Stimulated activated CD8-positive, alpha-beta memory T cell treated with anti-CD3 and anti-CD28 coated beads, Interleukin-2, amount 100 ng/mL, for 1 hour (primary cell): ENCODE measurements around the gene MYBL2.

Experiments
- DNase-seq, 2 donors: peaks; one replicate each; pipeline ENCODE4 v3.0.0-alpha.2; 2020; ENCODE audit warnings: low read depth in 2 of 2

Gene MYBL2

GRCh38 chr20:43681991-43682410 lies 15.1 kb downstream of the MYBL2 start:
- no peak for DNase-seq

DNA sequence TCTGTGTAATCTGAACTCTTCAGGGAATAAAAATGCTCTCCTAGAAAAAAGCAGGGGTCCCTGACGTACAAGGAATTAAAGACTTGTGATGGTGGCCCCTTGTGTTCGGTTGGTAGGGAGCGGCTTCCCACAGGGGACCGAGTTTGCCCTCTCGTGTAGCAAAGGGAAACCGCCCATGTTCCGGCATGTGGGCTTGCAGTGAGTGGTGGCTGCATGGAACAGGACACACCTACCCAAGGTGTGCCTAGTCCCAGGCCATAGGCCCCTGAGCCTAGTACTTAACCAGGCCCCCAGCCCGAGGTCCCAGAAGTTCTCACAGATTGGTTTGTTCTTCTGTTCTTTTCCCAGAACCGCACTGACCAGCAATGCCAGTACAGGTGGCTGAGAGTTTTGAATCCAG lies 15.5 kb downstream of the MYBL2 start:
- DNase-seq = no peak

DNA sequence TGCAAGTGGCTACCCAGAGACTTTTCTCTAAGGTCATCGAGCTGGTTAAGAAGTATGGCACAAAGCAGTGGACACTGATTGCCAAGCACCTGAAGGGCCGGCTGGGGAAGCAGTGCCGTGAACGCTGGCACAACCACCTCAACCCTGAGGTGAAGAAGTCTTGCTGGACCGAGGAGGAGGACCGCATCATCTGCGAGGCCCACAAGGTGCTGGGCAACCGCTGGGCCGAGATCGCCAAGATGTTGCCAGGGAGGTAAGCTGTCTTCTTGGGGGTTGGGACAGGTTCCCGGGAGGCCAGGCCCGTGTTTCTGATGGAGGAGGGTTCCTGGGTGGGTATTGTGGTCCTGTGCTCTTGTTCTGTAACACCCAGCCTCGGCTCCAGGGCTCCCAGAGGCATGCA lies 19.9 kb downstream of the MYBL2 start:
- DNase-seq = no peak

DNA sequence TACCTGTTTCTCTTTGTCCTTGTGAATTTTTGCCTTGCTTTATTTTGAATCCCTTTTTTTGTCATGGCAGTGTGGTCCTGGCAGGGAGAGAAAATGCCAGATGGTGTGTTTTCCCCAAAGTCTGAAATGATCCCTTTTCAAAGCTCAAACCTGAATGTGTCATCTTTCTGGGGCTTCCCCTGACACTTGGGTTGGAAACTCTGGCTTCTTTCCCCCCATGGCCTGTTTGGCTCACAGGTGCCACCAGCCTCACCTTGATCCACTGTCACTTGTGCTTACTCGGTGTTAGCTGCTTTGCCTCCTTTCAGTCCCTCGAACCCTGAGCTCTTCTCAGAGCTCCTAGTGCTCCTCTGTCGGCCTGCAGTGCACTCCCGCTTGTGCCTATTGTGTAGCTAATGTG lies 22.3 kb downstream of the MYBL2 start:
- no peak for DNase-seq

DNA sequence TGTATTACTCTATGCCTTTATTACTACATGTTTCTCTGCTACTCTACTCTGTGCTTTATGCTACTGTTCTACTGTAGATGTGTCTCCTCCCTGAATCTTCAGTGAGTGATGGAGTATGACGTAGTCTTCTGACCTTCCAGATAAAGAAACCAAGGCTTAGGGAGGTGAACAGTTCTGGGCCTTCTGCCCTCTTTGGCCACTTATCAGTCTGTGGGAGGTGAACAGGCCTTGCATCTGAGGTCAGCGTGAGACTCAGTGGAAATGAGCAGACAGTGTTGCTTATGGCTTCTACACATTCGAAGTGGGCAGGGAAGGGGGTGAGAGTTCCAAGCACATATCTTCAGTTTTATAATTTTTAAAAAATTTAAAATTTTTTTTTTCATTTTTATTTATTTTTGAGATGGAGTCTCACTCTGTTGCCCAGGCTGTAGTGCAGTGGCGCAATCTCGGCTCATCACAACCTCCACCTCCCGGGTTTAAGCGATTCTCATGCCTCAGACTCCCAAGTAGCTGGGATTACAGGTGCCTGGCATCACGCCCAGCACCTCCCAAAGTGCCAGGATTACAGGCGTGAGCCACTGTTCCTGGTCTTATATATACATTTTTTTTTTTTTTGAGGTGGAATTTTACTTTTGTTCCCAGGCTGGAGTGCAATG lies 24.2 kb downstream of the MYBL2 start:
- no peak for DNase-seq

DNA sequence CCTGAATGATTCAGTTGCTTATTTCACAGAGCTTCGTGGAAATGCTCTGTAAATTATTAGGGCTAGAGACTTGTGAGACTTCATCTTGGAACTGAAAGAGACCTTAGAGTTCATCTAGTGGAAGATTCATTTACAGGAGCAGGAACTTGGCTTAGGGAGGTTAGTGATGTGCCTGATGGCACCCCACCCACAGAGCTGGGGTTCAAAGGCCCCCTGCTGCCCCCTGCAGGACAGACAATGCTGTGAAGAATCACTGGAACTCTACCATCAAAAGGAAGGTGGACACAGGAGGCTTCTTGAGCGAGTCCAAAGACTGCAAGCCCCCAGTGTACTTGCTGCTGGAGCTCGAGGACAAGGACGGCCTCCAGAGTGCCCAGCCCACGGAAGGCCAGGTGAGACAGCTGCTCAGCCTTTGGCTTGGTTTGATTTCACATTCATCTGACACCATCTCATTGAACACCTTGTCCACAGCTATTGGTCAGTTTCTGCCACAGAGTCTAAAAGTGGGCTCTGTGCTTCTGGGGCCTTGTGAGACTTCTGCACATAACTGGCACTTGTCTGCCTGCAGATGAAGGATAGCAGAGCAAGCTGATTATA lies 25.1 kb downstream of the MYBL2 start:
- peak in 1 of 2 donors; percentile 25 for DNase-seq

- DNase-seq = no peak
Observed at GRCh38 chr20:43694763-43695162, 27.8 kb downstream of the MYBL2 start.

DNA sequence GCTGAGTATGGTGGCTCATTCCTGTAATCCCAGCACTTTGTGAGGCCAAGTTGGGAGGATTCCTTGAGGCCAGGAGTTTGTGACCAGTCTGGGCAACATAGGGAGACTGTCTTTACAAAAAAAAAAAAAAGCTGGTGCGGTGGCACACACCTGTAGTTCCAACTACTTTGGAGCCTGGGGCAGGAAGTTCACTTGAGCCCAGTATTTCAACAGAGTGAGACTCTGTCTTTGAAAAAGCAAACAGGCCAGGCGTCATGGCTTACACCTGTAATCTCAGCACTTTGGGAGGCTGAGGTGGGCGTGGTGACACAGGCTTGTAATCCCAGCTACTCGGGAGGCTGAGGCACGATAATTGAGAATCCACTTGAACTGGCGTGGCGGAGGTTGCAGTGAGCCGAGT lies 28.7 kb downstream of the MYBL2 start:
- DNase-seq = no peak

DNA sequence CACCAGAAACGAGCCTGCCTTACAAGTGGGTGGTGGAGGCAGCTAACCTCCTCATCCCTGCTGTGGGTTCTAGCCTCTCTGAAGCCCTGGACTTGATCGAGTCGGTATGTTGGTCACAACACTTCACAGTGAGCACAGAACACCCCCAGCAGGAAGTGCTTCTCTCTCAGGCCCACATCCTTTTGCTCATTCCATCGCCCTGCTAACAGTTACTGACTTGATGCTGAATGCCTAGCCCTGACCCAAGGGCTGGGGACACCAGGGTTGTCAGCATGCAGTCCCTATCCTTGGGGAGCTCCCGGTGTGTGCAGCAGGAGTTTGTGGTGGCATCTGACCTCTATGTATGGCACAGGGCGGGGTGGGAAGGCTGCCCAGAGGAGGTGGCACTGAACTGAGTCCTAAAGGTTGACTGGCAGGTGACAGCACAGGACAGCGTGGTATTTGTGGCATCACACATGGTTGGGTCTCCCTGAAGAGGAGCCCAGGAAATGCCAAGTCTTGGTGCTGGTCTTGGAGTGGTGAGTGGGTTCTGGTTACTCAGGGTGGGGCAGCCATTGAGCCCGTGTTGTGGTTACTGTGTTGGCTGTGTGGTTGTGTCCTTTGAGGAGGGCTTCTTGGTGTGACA lies 33.1 kb downstream of the MYBL2 start:
- DNase-seq = no peak

GRCh38 chr20:43700627-43701026 lies 33.7 kb downstream of the MYBL2 start:
- DNase-seq = no peak

DNA sequence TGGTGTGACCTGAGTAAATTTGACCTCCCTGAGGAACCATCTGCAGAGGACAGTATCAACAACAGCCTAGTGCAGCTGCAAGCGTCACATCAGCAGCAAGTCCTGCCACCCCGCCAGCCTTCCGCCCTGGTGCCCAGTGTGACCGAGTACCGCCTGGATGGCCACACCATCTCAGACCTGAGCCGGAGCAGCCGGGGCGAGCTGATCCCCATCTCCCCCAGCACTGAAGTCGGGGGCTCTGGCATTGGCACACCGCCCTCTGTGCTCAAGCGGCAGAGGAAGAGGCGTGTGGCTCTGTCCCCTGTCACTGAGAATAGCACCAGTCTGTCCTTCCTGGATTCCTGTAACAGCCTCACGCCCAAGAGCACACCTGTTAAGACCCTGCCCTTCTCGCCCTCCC lies 35.6 kb downstream of the MYBL2 start:
- DNase-seq = no peak

GRCh38 chr20:43710370-43711044 lies 43.6 kb downstream of the MYBL2 start:
- DNase-seq = no peak

GRCh38 chr20:43711098-43711654 lies 44.3 kb downstream of the MYBL2 start:
- no peak for DNase-seq

GRCh38 chr20:43715044-43715443 lies 48.1 kb downstream of the MYBL2 start:
- no peak for DNase-seq

GRCh38 chr20:43715511-43715910 lies 48.6 kb downstream of the MYBL2 start:
- no peak for DNase-seq

GRCh38 chr20:43716123-43716522 lies 49.2 kb downstream of the MYBL2 start:
- DNase-seq = no peak

DNA sequence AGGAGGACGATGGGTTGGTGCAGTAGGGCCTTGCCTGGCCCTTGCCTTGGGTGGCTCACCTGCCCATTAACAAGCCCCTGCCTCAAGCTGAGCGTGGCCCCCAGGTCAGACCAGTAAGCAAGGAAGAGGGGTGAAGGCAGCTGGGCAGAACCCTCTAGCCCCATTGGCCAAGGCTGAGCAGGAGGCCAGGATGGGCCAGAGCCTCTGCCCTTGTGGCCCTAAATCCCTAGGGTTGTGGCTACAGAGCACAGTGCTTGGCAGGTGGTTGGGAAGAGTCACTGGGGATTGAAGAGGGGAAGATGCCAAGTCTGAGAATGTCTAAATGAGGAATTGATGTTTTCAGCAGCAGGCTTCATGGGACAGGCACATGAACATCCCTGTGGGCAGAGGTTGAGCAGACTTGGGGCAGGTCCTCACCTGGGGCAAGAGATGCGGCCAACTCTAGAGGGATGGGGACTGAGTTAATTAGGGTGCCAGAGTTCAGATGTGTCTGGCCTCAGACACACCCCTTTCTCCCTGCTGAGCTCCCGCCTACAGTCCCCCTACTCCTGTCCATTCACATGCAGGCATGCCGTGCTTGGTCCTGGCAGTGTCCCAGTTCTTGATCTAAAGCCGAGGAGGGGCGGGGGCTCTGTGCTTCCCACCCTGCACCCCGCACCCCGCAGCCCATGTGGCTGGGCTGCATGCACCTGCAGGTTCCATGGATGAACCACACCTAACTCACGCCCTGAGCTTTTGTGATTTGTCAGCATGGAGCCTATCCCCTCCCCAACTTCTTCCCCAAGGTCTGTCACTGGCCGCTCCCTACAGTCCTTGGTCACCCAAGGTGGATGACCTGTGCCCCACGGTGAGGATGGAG lies 50.1 kb downstream of the MYBL2 start:
- no peak for DNase-seq

GRCh38 chr20:43717616-43717995 lies 50.7 kb downstream of the MYBL2 start:
- DNase-seq = no peak

DNA sequence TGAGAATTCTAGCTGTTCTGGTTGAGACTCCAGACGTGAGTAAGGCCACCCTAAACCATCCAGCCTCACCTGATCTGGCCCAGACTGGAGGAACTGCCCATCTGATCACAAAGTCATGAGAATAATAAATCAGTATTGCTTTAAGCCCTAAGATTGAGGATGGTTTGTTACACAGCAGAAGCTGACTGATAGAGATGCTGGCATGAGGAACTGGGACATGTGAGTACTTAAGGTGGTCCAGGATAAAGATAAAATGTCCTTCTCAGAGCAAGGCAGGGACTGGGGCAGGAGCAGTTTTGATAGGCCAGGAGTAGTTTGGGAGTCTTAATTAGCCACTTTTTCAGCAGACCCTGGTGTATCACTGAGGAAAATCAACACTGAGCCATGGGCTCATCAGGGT lies 53.1 kb downstream of the MYBL2 start:
- no peak for DNase-seq

GRCh38 chr20:43721097-43721428 lies 54.1 kb downstream of the MYBL2 start:
- DNase-seq = no peak

GRCh38 chr20:43721429-43722152 lies 54.7 kb downstream of the MYBL2 start:
- no peak for DNase-seq
